ENCODE results near the gene COMMD8.

DNA sequence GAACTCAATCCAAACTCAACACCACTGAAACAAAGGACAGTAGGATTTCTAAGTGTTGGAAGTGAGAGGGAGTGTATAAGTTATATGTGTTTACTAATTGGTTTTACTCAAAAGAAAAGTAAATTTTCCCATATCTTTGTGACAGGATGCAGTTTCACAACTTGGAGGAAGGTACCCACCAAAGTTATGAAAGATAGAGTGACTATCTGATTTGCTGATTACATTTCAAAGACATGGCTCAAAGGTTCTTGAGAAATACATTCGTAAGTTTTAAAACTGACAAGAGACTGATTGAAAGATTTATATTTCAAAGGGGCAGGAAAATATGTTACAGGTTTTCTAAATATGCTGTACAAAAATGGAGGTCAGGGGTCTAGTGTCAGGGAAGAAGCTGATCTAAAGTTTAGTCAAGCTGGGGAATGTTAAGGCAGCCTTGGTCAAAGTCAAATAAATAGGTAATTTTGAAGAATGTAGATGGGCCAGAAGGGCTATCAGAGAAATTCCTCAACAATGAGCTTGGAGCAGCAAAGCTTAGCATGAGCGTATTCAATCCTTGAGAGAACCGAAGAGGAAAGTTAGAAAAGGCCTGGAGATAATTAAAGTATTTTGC lies 9.7 kb upstream of the COMMD8 start:
- TF ChIP-seq, protein P1, sequence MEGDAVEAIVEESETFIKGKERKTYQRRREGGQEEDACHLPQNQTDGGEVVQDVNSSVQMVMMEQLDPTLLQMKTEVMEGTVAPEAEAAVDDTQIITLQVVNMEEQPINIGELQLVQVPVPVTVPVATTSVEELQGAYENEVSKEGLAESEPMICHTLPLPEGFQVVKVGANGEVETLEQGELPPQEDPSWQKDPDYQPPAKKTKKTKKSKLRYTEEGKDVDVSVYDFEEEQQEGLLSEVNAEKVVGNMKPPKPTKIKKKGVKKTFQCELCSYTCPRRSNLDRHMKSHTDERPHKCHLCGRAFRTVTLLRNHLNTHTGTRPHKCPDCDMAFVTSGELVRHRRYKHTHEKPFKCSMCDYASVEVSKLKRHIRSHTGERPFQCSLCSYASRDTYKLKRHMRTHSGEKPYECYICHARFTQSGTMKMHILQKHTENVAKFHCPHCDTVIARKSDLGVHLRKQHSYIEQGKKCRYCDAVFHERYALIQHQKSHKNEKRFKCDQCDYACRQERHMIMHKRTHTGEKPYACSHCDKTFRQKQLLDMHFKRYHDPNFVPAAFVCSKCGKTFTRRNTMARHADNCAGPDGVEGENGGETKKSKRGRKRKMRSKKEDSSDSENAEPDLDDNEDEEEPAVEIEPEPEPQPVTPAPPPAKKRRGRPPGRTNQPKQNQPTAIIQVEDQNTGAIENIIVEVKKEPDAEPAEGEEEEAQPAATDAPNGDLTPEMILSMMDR (IDR thresholded peaks at IDR 0.05), result no peak
- TF ChIP-seq POLR2A (IDR thresholded peaks at IDR 0.05), result no peak
- no peak for TF ChIP-seq EP300 (IDR thresholded peaks at IDR 0.05)
- TF ChIP-seq POLR2AphosphoS5 (IDR thresholded peaks at IDR 0.05), result no peak
